Measurements from ENCODE around the gene ERICH6B. TPM values are rescaled to one million over a fixed set of nuclear protein-coding genes. Genes with fewer than 3 reads are reported as not detected.

The ERICH6B gene
- total and polyA plus RNA-seq, 2 of the 8 experiments (the other 6 are each of a cell fraction or from before 2014, with no cell fraction given), result not detected

DNA sequence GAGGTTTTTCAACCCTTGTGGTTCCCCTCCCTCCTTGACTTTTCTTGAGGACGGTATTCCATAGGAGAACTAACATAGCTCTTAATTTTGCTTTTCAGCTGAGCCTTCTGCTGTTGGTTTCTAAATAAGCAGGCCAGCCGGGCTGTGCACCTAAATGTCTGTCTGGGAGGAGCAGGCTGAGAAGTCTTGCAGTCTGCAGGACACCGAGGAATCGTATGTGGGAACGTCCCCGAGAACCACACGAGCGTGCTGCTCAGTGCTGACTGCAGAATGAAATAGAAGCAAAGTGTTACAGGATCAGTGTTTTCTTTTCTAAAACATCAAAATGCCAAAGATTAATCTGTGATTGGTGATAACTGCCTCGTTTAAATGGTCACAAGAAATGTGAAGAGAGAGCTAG, 80.9 kb downstream of the ERICH6B start (continued):
- TF ChIP-seq, protein P1, sequence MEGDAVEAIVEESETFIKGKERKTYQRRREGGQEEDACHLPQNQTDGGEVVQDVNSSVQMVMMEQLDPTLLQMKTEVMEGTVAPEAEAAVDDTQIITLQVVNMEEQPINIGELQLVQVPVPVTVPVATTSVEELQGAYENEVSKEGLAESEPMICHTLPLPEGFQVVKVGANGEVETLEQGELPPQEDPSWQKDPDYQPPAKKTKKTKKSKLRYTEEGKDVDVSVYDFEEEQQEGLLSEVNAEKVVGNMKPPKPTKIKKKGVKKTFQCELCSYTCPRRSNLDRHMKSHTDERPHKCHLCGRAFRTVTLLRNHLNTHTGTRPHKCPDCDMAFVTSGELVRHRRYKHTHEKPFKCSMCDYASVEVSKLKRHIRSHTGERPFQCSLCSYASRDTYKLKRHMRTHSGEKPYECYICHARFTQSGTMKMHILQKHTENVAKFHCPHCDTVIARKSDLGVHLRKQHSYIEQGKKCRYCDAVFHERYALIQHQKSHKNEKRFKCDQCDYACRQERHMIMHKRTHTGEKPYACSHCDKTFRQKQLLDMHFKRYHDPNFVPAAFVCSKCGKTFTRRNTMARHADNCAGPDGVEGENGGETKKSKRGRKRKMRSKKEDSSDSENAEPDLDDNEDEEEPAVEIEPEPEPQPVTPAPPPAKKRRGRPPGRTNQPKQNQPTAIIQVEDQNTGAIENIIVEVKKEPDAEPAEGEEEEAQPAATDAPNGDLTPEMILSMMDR (IDR thresholded peaks at IDR 0.05; ENCODE audit: control extremely low read depth in 1 of 3, insufficient read depth in 1 of 3, low read depth in 1 of 3, low read length in 3 of 3), result no peak
- TF ChIP-seq RBBP5 (IDR thresholded peaks at IDR 0.05; ENCODE audit: borderline replicate concordance, low read depth, low read length) (no peak), CTBP2 (IDR thresholded peaks at IDR 0.05; ENCODE audit: borderline replicate concordance, insufficient read depth, insufficient read length, low read length) (no peak), ASH2L (IDR thresholded peaks at IDR 0.05; ENCODE audit: low read length) (no peak), EGR1 (IDR thresholded peaks at IDR 0.05; ENCODE audit: borderline replicate concordance, low read depth, low read length) (no peak), TAF7 (optimal IDR thresholded peaks at IDR 0.05; ENCODE audit: borderline replicate concordance, low read depth, low read length) (no peak)
